Bronchial epithelial cell (primary cell): ENCODE measurements around the gene DAB2IP. TPM values are rescaled to one million over a fixed set of nuclear protein-coding genes. Genes with fewer than 3 reads are reported as not detected.

Experiments
- DNase-seq: peaks from one replicate; pipeline ENCODE4 v3.0.0-alpha.2; 2010; ENCODE audit warnings: low read depth
- FAIRE-seq: peaks from 2 replicates; lab custom pipeline; 2011; peaks lifted over from hg19 to GRCh38; lab: Jason Lieb, UNC
- H3K27me3 ChIP-seq: 2 replicates; pipeline ENCODE4 v1.5.1; 2011; ENCODE audit warnings: low read length; ENCODE audit not compliant: control insufficient read depth, insufficient read depth
- H3K36me3 ChIP-seq: 2 replicates; pipeline ENCODE4 v1.5.1; 2011; ENCODE audit warnings: low read length; ENCODE audit not compliant: control insufficient read depth, insufficient read depth
- H3K4me3 ChIP-seq: 2 replicates; pipeline ENCODE4 v1.5.1; 2011; ENCODE audit warnings: mild to moderate bottlenecking, low read depth, low read length, control low read depth
- CTCF ChIP-seq: IDR thresholded peaks from 2 replicates; pipeline ENCODE4 v1.5.1; 2011; ENCODE audit warnings: mild to moderate bottlenecking, moderate library complexity, low read length, control low read depth, inconsistent platforms; ENCODE audit not compliant: insufficient read depth, severe bottlenecking
- total RNA-seq: library from RNA; depleted of rRNA; stranded (reverse); fragments of >200 nt; gene quantifications from 2 replicates; pipeline ENCODE4 v1.2.1, GENCODE V29; 2014

The DAB2IP gene
- total RNA-seq, 1 donor from 2014 or later: 8.4 TPM

DNA sequence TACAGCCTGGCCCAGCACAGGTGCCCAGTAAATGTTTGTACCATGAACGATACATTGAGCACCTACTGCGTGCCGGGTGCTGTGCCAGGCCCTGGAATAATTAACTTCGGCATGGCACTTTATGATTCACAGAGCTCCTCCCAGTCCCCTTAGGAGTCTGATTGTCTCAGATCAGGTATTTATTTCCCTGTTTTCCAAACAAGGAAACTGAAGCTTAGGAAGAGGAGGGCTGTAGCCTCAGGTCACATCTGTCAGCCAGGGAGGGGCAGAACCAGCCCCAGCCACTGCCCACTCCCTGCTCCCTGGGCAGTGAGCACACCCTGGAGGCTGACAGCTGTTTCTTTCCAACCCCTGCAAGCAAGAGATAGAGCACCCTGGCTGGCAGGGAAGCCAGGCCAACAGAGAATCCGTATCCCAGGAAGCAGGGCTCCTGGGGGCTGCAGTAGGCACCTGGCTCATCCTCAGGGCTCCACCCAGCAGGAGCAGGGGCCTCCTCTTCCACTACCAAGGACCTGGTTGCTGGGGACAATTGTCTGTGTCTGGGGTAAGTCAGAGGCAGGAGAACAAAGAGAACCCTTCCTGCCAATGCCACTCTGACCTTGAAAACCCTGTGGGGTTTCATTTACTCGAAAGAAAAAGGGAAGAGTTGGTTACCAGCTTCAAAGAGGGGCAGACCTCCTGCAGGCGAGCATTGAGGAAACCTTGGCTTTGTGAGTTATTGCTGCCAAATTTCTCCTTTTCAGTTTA, 69.0 kb downstream of the DAB2IP start:
- peak; percentile 70 for FAIRE-seq
- peak; percentile 46 for TF ChIP-seq CTCF
- peaks cover 1% of the 10 kb centered on the region for H3K36me3 ChIP-seq
- H3K27me3 ChIP-seq: no peaks in the 10 kb centered on the region
- H3K4me3 ChIP-seq: no peak overlapping the region
- DNase-seq: peak; percentile 92

DNA sequence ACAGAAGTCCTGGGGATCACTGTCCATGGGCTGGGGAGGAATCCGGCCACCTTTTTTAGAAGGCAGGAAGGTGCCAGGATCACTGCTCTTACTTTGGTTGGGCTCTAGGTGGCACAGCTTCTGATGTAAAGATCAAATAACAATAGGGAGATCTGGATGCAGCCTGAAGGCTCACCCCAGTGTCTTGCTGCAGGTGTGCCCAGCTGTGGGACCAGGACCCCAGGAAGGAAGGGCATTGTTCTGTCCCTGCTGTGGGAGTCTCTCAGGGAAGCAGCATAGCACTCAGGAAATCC, 69.6 kb downstream of the DAB2IP start:
- peak; percentile 39 for TF ChIP-seq CTCF
- peaks cover 1% of the 10 kb centered on the region for H3K36me3 ChIP-seq
- H3K4me3 ChIP-seq: no peak overlapping the region
- no peak for FAIRE-seq
- DNase-seq: no peak
- no peaks in the 10 kb centered on the region for H3K27me3 ChIP-seq

DNA sequence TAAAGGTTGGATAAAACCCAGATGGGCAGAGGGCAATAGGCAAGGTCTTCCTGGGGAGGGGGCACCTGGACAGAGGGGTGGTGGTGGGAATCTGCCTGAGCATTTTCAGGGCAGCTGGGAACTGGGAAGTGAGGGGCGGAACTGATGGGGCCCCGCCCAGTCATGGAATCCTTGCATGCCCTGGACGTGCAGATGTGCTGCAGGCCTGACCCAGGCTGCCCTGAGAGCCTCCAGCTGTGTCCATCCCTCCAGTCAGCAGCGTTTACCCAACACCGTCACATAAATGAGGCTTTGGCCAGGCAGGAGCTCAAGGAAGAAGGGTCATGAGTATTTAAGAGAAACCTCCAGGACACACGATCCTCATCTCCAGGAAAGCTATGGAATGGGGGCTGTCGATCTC, 70.3 kb downstream of the DAB2IP start:
- Histone ChIP-seq H3K4me3 (no peak overlapping the region), H3K36me3 (peaks cover 1% of the 10 kb centered on the region), H3K27me3 (no peaks in the 10 kb centered on the region)
- no peak for FAIRE-seq
- TF ChIP-seq CTCF: no peak
- no peak for DNase-seq

GRCh38 chr9:121725008-121725775, 73.8 kb downstream of the DAB2IP start:
- H3K36me3 ChIP-seq: peaks cover 5% of the 10 kb centered on the region
- FAIRE-seq (peak; percentile 55), DNase-seq (peak; percentile 94)
- H3K27me3 ChIP-seq: no peaks in the 10 kb centered on the region
- no peak for TF ChIP-seq CTCF
- no peak overlapping the region for H3K4me3 ChIP-seq

GRCh38 chr9:121727295-121728020, 76.0 kb downstream of the DAB2IP start:
- FAIRE-seq: no peak
- DNase-seq: no peak
- TF ChIP-seq CTCF: no peak
- Histone ChIP-seq H3K27me3 (no peaks in the 10 kb centered on the region), H3K36me3 (peaks cover 6% of the 10 kb centered on the region), H3K4me3 (no peak overlapping the region)
